Progenitor cell of endocrine pancreas (in vitro differentiated cells): ENCODE results near the gene FCGBP. TPM values are rescaled to one million over a fixed set of nuclear protein-coding genes. Genes with fewer than 3 reads are reported as not detected.

Source experiments
- DNase-seq: peaks from one replicate; pipeline ENCODE4 v3.0.0; 2021; ENCODE audit warnings: low spot score; ENCODE audit not compliant: unreplicated experiment
- H3K27ac Mint-ChIP-seq: 2 replicates; pipeline ENCODE4 v1.8.0; 2021; ENCODE audit warnings: mild to moderate bottlenecking, moderate library complexity, mixed read lengths
- H3K27me3 Mint-ChIP-seq: 2 replicates; pipeline ENCODE4 v1.8.0; 2021; ENCODE audit warnings: mixed read lengths
- H3K36me3 Mint-ChIP-seq: 2 replicates; pipeline ENCODE4 v1.8.0; 2022; ENCODE audit warnings: mixed read lengths; ENCODE audit not compliant: insufficient read depth
- H3K4me1 Mint-ChIP-seq: 2 replicates; pipeline ENCODE4 v1.8.0; 2021; ENCODE audit warnings: low read depth, mixed read lengths
- H3K4me3 Mint-ChIP-seq: 2 replicates; pipeline ENCODE4 v1.8.0; 2021; ENCODE audit warnings: low read depth, mild to moderate bottlenecking, moderate library complexity, mixed read lengths
- H3K9me3 Mint-ChIP-seq: 2 replicates; pipeline ENCODE4 v1.8.0; 2021; ENCODE audit warnings: low read depth, mixed read lengths
- total RNA-seq: library from RNA; stranded (reverse); gene quantifications from 2 replicates; pipeline ENCODE4 v1.2.1, GENCODE V29; 2021
- TF ChIP-seq, protein P1 (sequence below): fragments of 200-600 bp; sonication (generic); IDR thresholded peaks from one replicate; pipeline ENCODE4 v1.5.0; 2021; ENCODE audit warnings: antibody characterized with exemption, mild to moderate bottlenecking; ENCODE audit not compliant: unreplicated experiment

The FCGBP gene
- total RNA-seq, 1 donor from 2014 or later = 1.2 TPM

DNA sequence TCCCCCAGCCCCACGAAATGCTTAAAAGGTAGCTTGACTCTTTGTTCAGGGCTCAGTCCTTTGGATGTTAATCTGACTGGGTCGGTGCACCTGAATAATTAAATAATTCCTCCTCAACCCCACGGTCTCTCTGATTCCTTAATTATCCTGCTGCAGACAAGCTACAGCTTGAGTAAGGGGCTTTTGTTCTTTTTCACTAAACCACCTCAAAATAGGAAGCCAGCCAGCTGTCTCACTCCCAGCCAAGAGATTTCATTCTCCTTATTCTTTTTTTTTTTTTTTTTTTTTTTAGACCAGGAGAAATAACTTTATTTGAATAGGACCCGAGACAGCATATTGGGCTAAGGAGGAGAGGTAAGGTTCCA is 7.9 kb upstream of the FCGBP start:
- Mint-ChIP-seq H3K36me3 (peaks cover 3% of the 10 kb centered on the region), H3K4me3 (peak overlapping the region; percentile 10)

DNA sequence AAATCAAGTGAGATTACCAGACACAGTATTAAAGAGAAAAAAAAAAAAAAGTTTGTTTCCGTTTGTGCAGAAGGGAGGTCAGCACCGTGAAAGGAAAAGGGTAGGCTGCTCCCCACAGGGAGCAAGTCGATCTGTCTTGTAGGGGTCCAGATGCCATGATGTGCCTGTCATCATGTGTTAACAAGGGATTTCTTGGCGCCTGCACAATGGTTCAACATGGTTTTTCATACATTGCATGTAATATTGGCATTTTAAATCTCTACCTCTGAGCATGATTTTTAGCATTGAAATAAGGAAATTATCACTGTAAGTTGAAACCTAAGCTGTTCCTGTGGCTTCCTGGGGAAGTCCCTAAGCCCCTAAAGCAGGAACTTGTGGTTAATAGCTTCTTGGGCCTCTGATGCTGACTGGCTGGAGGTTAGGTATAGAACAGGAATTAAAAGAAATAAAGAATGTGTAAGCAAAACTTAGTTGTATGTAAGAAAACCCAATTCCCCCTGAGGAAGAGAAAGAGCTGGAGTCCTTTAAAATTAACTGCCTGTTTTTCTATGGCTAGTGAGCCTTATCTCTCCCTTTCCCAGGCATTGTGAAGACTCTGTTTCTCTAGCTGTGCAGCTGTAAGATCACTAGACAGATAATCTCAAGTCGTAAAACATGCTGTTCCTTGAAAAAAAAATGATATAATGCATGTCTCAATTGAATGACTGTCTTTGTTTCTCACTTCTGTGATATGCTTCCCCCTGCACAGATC is 7.4 kb upstream of the FCGBP start:
- H3K27ac Mint-ChIP-seq = peak overlapping the region; percentile 90
- peak overlapping the region; percentile 10 for H3K4me3 Mint-ChIP-seq
- TF ChIP-seq, protein P1, sequence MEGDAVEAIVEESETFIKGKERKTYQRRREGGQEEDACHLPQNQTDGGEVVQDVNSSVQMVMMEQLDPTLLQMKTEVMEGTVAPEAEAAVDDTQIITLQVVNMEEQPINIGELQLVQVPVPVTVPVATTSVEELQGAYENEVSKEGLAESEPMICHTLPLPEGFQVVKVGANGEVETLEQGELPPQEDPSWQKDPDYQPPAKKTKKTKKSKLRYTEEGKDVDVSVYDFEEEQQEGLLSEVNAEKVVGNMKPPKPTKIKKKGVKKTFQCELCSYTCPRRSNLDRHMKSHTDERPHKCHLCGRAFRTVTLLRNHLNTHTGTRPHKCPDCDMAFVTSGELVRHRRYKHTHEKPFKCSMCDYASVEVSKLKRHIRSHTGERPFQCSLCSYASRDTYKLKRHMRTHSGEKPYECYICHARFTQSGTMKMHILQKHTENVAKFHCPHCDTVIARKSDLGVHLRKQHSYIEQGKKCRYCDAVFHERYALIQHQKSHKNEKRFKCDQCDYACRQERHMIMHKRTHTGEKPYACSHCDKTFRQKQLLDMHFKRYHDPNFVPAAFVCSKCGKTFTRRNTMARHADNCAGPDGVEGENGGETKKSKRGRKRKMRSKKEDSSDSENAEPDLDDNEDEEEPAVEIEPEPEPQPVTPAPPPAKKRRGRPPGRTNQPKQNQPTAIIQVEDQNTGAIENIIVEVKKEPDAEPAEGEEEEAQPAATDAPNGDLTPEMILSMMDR = no peak
- peaks cover 36% of the 10 kb centered on the region for H3K4me1 Mint-ChIP-seq
- H3K36me3 Mint-ChIP-seq = peaks cover 3% of the 10 kb centered on the region
- DNase-seq = no peak
- H3K27me3 Mint-ChIP-seq = no peaks in the 10 kb centered on the region
- peaks cover 9% of the 10 kb centered on the region for H3K9me3 Mint-ChIP-seq

More for the DNA sequence above, 7.9 kb upstream of the FCGBP start:
- TF ChIP-seq, protein P1 = no peak
- H3K27me3 Mint-ChIP-seq = no peaks in the 10 kb centered on the region
- peaks cover 9% of the 10 kb centered on the region for H3K9me3 Mint-ChIP-seq
- no peak for DNase-seq
- peaks cover 36% of the 10 kb centered on the region for H3K4me1 Mint-ChIP-seq
- peak overlapping the region; percentile 90 for H3K27ac Mint-ChIP-seq

DNA sequence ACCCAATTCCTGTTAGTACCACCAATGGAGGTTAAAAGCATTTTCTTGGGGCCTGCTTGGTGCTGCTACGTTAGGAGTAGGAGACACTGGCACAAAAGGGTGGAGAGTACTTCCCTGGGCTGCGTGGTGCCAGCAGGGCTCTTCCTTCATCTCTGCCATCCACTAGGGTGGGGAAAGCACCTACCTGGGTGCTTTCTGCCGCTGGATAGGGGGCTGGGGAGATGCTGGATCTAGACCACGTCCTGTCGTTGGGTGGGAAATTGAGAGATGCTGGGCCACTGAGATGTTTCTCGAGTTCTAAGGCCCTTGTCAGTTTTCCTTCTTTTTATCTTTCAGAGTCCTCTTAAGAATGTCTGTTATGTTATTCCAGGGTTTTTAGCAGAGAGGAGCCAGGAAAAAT is 6.7 kb upstream of the FCGBP start:
- peaks cover 3% of the 10 kb centered on the region for H3K36me3 Mint-ChIP-seq
- H3K27me3 Mint-ChIP-seq = no peaks in the 10 kb centered on the region
- H3K4me1 Mint-ChIP-seq = peaks cover 37% of the 10 kb centered on the region
- no peak overlapping the region for H3K27ac Mint-ChIP-seq
- TF ChIP-seq, protein P1 = no peak
- no peak overlapping the region for H3K4me3 Mint-ChIP-seq
- no peak for DNase-seq
- H3K9me3 Mint-ChIP-seq = peaks cover 9% of the 10 kb centered on the region

DNA sequence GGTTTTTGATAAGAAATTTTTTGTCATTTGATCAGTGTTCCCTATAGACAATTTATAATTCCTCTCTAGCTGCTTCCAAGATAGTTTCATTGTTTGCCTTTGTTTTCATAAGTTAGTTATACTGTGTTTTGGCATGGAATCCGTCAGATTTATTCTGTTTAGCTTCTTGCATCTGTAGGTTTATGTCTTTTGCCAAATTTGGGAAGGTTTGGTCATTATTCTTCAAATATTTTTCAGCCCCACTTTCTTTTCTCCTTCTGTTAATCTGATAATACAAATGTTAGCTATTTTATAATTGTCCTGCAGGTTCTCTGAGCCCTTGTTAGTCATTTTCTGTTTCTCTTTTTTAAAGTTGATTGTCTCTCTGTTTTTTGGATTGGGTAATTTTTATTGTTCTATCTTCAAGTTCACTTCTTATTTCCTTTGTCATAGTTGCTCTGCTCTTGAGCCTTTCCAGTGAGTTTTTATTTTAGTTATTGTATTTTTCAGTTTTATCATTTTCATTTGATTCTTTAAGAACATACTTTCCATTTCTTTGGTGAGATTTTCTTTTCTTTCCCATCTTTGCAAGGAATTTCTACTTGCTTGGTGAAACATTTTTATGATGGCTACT is 5.9 kb upstream of the FCGBP start:
- DNase-seq = no peak
- Mint-ChIP-seq H3K4me3 (no peak overlapping the region), H3K36me3 (peaks cover 3% of the 10 kb centered on the region), H3K27me3 (no peaks in the 10 kb centered on the region), H3K4me1 (peaks cover 44% of the 10 kb centered on the region), H3K9me3 (peaks cover 9% of the 10 kb centered on the region), H3K27ac (no peak overlapping the region)
- TF ChIP-seq, protein P1 = no peak

DNA sequence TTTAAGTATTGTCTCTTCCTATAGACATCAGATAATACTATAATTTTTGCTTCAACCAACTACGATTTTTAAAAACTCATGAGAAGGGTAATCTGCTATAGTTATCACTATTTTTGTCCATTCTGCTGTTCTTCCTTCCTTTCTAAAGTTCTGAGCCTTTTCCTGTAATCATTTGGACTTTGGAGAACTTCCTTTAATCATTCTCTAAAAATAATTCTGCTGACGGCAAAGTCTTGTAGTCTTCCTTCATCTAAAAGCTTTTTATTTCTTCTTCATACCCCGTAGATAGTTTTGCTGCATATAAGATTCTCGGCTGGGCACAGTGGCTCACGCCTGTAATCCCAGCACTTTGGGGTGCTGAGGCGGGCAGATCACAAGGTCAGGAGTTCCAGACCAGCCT is 5.1 kb upstream of the FCGBP start:
- no peak for DNase-seq
- H3K4me3 Mint-ChIP-seq = no peak overlapping the region
- H3K9me3 Mint-ChIP-seq = peaks cover 9% of the 10 kb centered on the region
- peaks cover 3% of the 10 kb centered on the region for H3K36me3 Mint-ChIP-seq
- H3K27me3 Mint-ChIP-seq = no peaks in the 10 kb centered on the region
- H3K4me1 Mint-ChIP-seq = peaks cover 39% of the 10 kb centered on the region
- TF ChIP-seq, protein P1 = no peak
- no peak overlapping the region for H3K27ac Mint-ChIP-seq
